ENCODE results near the gene NPTX1. TPM values are rescaled to one million over a fixed set of nuclear protein-coding genes. Genes with fewer than 3 reads are reported as not detected.

Gene NPTX1
- total RNA-seq, 1 donor from 2014 or later, result 1.9 TPM

GRCh38 chr17:80441598-80442322 lies 34.6 kb downstream of the NPTX1 start:
- TF ChIP-seq CTCF (conservative IDR thresholded peaks at IDR 0.05), result no peak
- no peaks in the 10 kb centered on the region for H3K36me3 Mint-ChIP-seq (ENCODE audit: low read depth)
- no peak for DNase-seq (ENCODE audit: low read depth, low spot score)
- H3K27me3 Mint-ChIP-seq (ENCODE audit: low read depth), result peaks cover 26% of the 10 kb centered on the region
- H3K9me3 Mint-ChIP-seq, result no peaks in the 10 kb centered on the region
- no peak overlapping the region for H3K4me3 Mint-ChIP-seq
- no peaks in the 10 kb centered on the region for H3K4me1 Mint-ChIP-seq
- no peak overlapping the region for H3K27ac Mint-ChIP-seq (ENCODE audit: unreplicated experiment)

GRCh38 chr17:80441133-80441578 lies 35.3 kb downstream of the NPTX1 start:
- DNase-seq (ENCODE audit: low read depth, low spot score), result peak; percentile 88
- H3K9me3 Mint-ChIP-seq, result no peaks in the 10 kb centered on the region
- TF ChIP-seq CTCF (conservative IDR thresholded peaks at IDR 0.05), result no peak
- no peaks in the 10 kb centered on the region for H3K36me3 Mint-ChIP-seq (ENCODE audit: low read depth)
- H3K4me3 Mint-ChIP-seq, result no peak overlapping the region
- H3K27ac Mint-ChIP-seq (ENCODE audit: unreplicated experiment), result no peak overlapping the region
- H3K4me1 Mint-ChIP-seq, result no peaks in the 10 kb centered on the region
- H3K27me3 Mint-ChIP-seq (ENCODE audit: low read depth), result peaks cover 30% of the 10 kb centered on the region

GRCh38 chr17:80439499-80439898 lies 36.9 kb downstream of the NPTX1 start:
- H3K9me3 Mint-ChIP-seq, result no peaks in the 10 kb centered on the region
- no peaks in the 10 kb centered on the region for H3K4me1 Mint-ChIP-seq
- no peak overlapping the region for H3K27ac Mint-ChIP-seq (ENCODE audit: unreplicated experiment)
- no peak overlapping the region for H3K4me3 Mint-ChIP-seq
- peaks cover 32% of the 10 kb centered on the region for H3K27me3 Mint-ChIP-seq (ENCODE audit: low read depth)
- no peak for DNase-seq (ENCODE audit: low read depth, low spot score)
- no peaks in the 10 kb centered on the region for H3K36me3 Mint-ChIP-seq (ENCODE audit: low read depth)
- no peak for TF ChIP-seq CTCF (conservative IDR thresholded peaks at IDR 0.05)

- Mint-ChIP-seq H3K4me3 (no peak overlapping the region), H3K27me3 (ENCODE audit: low read depth) (peaks cover 27% of the 10 kb centered on the region), H3K36me3 (ENCODE audit: low read depth) (no peaks in the 10 kb centered on the region), H3K4me1 (no peaks in the 10 kb centered on the region), H3K9me3 (no peaks in the 10 kb centered on the region), H3K27ac (ENCODE audit: unreplicated experiment) (no peak overlapping the region)
- TF ChIP-seq CTCF (conservative IDR thresholded peaks at IDR 0.05), result no peak
- no peak for DNase-seq (ENCODE audit: low read depth, low spot score)
Observed at GRCh38 chr17:80438806-80439205, 37.6 kb downstream of the NPTX1 start.

GRCh38 chr17:80437532-80437931 lies 38.9 kb downstream of the NPTX1 start:
- H3K27ac Mint-ChIP-seq (ENCODE audit: unreplicated experiment), result no peak overlapping the region
- no peaks in the 10 kb centered on the region for H3K4me1 Mint-ChIP-seq
- H3K36me3 Mint-ChIP-seq (ENCODE audit: low read depth), result no peaks in the 10 kb centered on the region
- no peak for DNase-seq (ENCODE audit: low read depth, low spot score)
- H3K27me3 Mint-ChIP-seq (ENCODE audit: low read depth), result peaks cover 18% of the 10 kb centered on the region
- no peaks in the 10 kb centered on the region for H3K9me3 Mint-ChIP-seq
- no peak overlapping the region for H3K4me3 Mint-ChIP-seq
- TF ChIP-seq CTCF (conservative IDR thresholded peaks at IDR 0.05), result no peak
